ENCODE results near the gene ADAMTS15. TPM values are rescaled to one million over a fixed set of nuclear protein-coding genes. Genes with fewer than 3 reads are reported as not detected.

The ADAMTS15 gene
- total RNA-seq, result under 1 TPM in 1 of 2 donors, not detected in 1; under 0.01 TPM

GRCh38 chr11:130448416-130449309, at the start of gene ADAMTS15:
ADAMTS15 (plus strand) TSS chr11:130448645; CDS start chr11:130448974, 329 bp downstream.

GRCh38 chr11:130428316-130429119, 19.9 kb upstream of the ADAMTS15 start, which contains the start of gene ADAMTS8:
ADAMTS8 (minus strand) TSS chr11:130428609; CDS start chr11:130428286, 323 bp downstream.

Other genes with a start within 250 kb of the ADAMTS15 start
- gene ZBTB44, start 133.7 kb upstream of the ADAMTS15 start, total RNA-seq, result 10 to 100 TPM; 28.0 to 33.4 TPM
- gene ADAMTS8, start 20.0 kb upstream of the ADAMTS15 start, total RNA-seq, result not detected

Data from melanocyte of skin (primary cell).